Endothelial cell of umbilical vein (primary cell): Measurements from ENCODE around the gene SLC49A4. TPM values are rescaled to one million over a fixed set of nuclear protein-coding genes. Genes with fewer than 3 reads are reported as not detected.

Experiments used
- BruUV-seq: library from RNA; stranded (reverse); fragments of 400-500 nt; replicated peaks from 2 replicates; lab custom pipeline; 2021; lab: Mats Ljungman, UMichigan
- CTCF ChIA-PET: fragments of 300-600, 350-600 bp; sonication (Branson Sonifier 250); formaldehyde crosslinking; loops from one replicate; lab custom pipeline; 2021; ENCODE audit warnings: antibody characterized with exemption, inconsistent platforms; lab: Charles Lee
- POLR2A ChIA-PET: fragments of 300-600, 350-600 bp; sonication (Branson Sonifier 250); formaldehyde crosslinking; loops from one replicate; lab custom pipeline; 2021; ENCODE audit warnings: antibody characterized with exemption, inconsistent platforms; lab: Charles Lee
- DNase-seq: peaks from one replicate; pipeline ENCODE4 v3.0.0-alpha.2; 2011; ENCODE audit warnings: low read depth, low spot score
- FAIRE-seq: peaks from 2 replicates; lab custom pipeline; 2011; peaks lifted over from hg19 to GRCh38; lab: Jason Lieb, UNC
- H2AFZ ChIP-seq: 2 replicates; pipeline ENCODE4 v1.6.0; 2012; ENCODE audit warnings: low read depth, low read length, control low read depth, inconsistent platforms
- H3K27ac ChIP-seq: 2 replicates; pipeline ENCODE4 v1.5.1; 2011; ENCODE audit warnings: low read depth, mild to moderate bottlenecking, control low read depth, low read length, moderate library complexity; ENCODE audit not compliant: insufficient read depth
- H3K27me3 ChIP-seq, 2 experiments: 2 replicates each; pipeline versions ENCODE4 v1.6.0 to v1.6.1; 2011; ENCODE audit warnings: low read length in 2 of 2, mixed read lengths in 1 of 2; ENCODE audit not compliant: control insufficient read depth in 2 of 2, insufficient read depth in 2 of 2
- H3K36me3 ChIP-seq, 2 experiments: 2 replicates in 1 of 2; 3 replicates in 1 of 2; pipeline ENCODE4 v1.5.1; 2011; ENCODE audit warnings: low read length in 2 of 2, mild to moderate bottlenecking in 1 of 2, moderate library complexity in 1 of 2; ENCODE audit not compliant: control insufficient read depth in 2 of 2, insufficient read depth in 2 of 2; ENCODE audit errors: extremely low read depth in 1 of 2
- H3K4me1 ChIP-seq: 3 replicates; pipeline ENCODE4 v1.5.1; 2011; ENCODE audit warnings: mild to moderate bottlenecking, low read length; ENCODE audit not compliant: control insufficient read depth, insufficient read depth; ENCODE audit errors: extremely low read depth
- H3K4me2 ChIP-seq: 2 replicates; pipeline ENCODE4 v1.6.1; 2011; ENCODE audit warnings: low read length, control low read depth, mixed read lengths; ENCODE audit not compliant: insufficient read depth
- H3K4me3 ChIP-seq, 3 experiments: fragments of 200-600 bp in 1 of 3; sonication (generic), shearing (Covaris generic) in 1 of 3; replicated peaks in 1 of 3; 2 replicates each; pipeline ENCODE4 v1.5.1; 2011 to 2016; ENCODE audit warnings: control low read depth in 3 of 3, low read length in 3 of 3, mild to moderate bottlenecking in 2 of 3, inconsistent platforms in 1 of 3, low read depth in 1 of 3, moderate library complexity in 1 of 3; ENCODE audit not compliant: insufficient read depth in 1 of 3
- H3K79me2 ChIP-seq: 2 replicates; pipeline ENCODE4 v1.6.0; 2012; ENCODE audit warnings: low read length, inconsistent platforms; ENCODE audit not compliant: control insufficient read depth, insufficient read depth
- H3K9ac ChIP-seq: replicated peaks from 2 replicates; pipeline ENCODE3; 2011; ENCODE audit warnings: low read length, control low read depth; ENCODE audit not compliant: insufficient read depth; ENCODE audit errors: extremely low read depth
- H3K9me1 ChIP-seq: replicated peaks from 3 replicates; pipeline ENCODE4 v1.6.0; 2011; ENCODE audit warnings: mild to moderate bottlenecking, low read length; ENCODE audit not compliant: control insufficient read depth, insufficient read depth; ENCODE audit errors: extremely low read depth
- H3K9me3 ChIP-seq: replicated peaks from 2 replicates; pipeline ENCODE4 v1.5.1; 2012; ENCODE audit warnings: low read length, inconsistent platforms; ENCODE audit not compliant: control insufficient read depth, insufficient read depth
- H4K20me1 ChIP-seq: replicated peaks from 2 replicates; pipeline ENCODE3; 2011; ENCODE audit warnings: mild to moderate bottlenecking, low read length; ENCODE audit not compliant: control insufficient read depth, insufficient read depth; ENCODE audit errors: extremely low read depth
- EZH2 ChIP-seq: IDR thresholded peaks from 2 replicates; pipeline ENCODE4 v1.6.1; 2012; ENCODE audit warnings: borderline replicate concordance, low read depth, mild to moderate bottlenecking, moderate library complexity, low read length, inconsistent platforms; ENCODE audit not compliant: severe bottlenecking
- FOS ChIP-seq: IDR thresholded peaks from 2 replicates; pipeline ENCODE4 v1.6.1; 2011; ENCODE audit warnings: mild to moderate bottlenecking, low read length, moderate library complexity, borderline replicate concordance; ENCODE audit not compliant: insufficient read depth
- GATA2 ChIP-seq: IDR thresholded peaks from 2 replicates; pipeline ENCODE4 v1.7.0; 2011; ENCODE audit warnings: low read depth, mild to moderate bottlenecking, moderate library complexity, mixed read lengths, low read length; ENCODE audit not compliant: insufficient read length, insufficient read depth
- JUN ChIP-seq: IDR thresholded peaks from 2 replicates; pipeline ENCODE4 v1.6.1; 2011; ENCODE audit warnings: borderline replicate concordance, low read depth; ENCODE audit not compliant: insufficient read length, insufficient read depth
- MYC ChIP-seq: IDR thresholded peaks from one replicate; pipeline ENCODE4 v1.6.1; 2011; ENCODE audit warnings: mild to moderate bottlenecking, low read depth, low read length
- POLR2A ChIP-seq: IDR thresholded peaks from 2 replicates; pipeline ENCODE4 v1.6.1; 2012; ENCODE audit warnings: low read depth, mild to moderate bottlenecking, control low read depth, low read length
- POLR2AphosphoS5 ChIP-seq: IDR thresholded peaks from 2 replicates; pipeline ENCODE4 v1.6.1; 2012; ENCODE audit warnings: low read depth, mild to moderate bottlenecking, control low read depth, low read length, moderate library complexity; ENCODE audit not compliant: insufficient read depth
- dilution Hi-C: fragments of 300-500 bp; cut with MboI; formaldehyde crosslinking; loops from one replicate; pipeline ENCODE4 v1.15.0; 2019; ENCODE audit warnings: low sequenced_read_pairs; ENCODE audit not compliant: extremely low pct_ligation_motif_present
- intact Hi-C: fragments of 100-400 bp; cut with micrococcal nuclease; formaldehyde crosslinking; loops from one replicate; pipeline ENCODE4 v1.10.0; 2022
- polyA plus RNA-seq, 4 experiments: library from polyadenylated mRNA; depleted of rRNA in 3 of 4; stranded (reverse) in 3 of 4; unstranded in 1 of 4; fragments of >200 nt; gene quantifications; 2 replicates each; pipeline versions ENCODE4 v1.2.1 to v1.2.3, GENCODE V29; 2011 to 2012; ENCODE audit warnings: missing spikeins in 1 of 4
- total RNA-seq: library from RNA; stranded (reverse); gene quantifications from 2 replicates; pipeline ENCODE4 v1.2.3, GENCODE V29; 2021
- TF ChIP-seq, protein P1 (sequence below): IDR thresholded peaks from 2 replicates; pipeline ENCODE4 v1.6.1; 2011; ENCODE audit not compliant: insufficient read depth, insufficient read length
- TF ChIP-seq, protein P2 (sequence below), 2 donors: IDR thresholded peaks; 1 replicate in 1 of 2; 2 replicates in 1 of 2; pipeline ENCODE4 v1.5.1; 2011; ENCODE audit warnings: low read length in 2 of 2, mild to moderate bottlenecking in 2 of 2, moderate library complexity in 2 of 2, control low read depth in 1 of 2, inconsistent platforms in 1 of 2, low read depth in 1 of 2; ENCODE audit not compliant: insufficient read depth in 1 of 2; ENCODE audit errors: extremely low read depth in 1 of 2

SLC49A4 gene
- total and polyA plus RNA-seq, 2 donors (not counting 3 experiments of a cell fraction or from before 2014, with no cell fraction given): 10.9 to 11.6 TPM

DNA sequence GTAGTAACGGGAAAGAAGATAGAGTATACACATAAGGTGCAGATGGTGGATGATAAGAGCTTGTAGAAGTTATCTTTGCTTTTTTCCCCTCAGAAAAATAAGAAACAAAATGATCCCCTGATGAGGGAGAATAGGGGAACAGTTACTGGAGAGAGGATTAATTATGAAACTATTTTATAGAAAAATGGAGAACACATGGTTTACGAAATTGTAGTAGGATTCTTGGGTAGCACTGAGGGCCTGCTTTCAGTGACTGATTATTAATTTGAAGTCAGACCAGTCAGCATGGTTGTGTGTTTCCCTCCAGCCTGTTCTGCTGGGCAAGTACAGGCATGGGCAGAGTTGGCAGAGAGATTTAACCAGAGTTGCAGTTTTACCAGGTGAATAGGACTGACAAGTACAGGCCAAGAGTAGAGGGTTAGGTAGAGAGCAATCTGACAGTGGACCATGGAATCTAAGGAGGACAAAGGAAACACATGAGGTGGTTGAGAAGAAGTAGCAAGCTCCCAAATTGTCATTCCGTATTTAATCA lies 5.9 kb downstream of the SLC49A4 start:
- Histone ChIP-seq H3K4me1 (peaks cover 2% of the 10 kb centered on the region), H3K9me1 (no peaks in the 10 kb centered on the region), H3K4me2 (no peak overlapping the region), H3K27me3 (no peaks in the 10 kb centered on the region), H3K9ac (no peak overlapping the region), H3K9me3 (no peaks in the 10 kb centered on the region), H3K27ac (no peak overlapping the region), H3K4me3 (no peak overlapping the region), H3K36me3 (no peaks in the 10 kb centered on the region), H4K20me1 (no peaks in the 10 kb centered on the region), H2AFZ (no peak overlapping the region), H3K79me2 (no peaks in the 10 kb centered on the region)
- ChIA-PET POLR2A (no interaction called here), CTCF (interaction anchor here (1.0 kb wide), 1 partner anchor 13 kb away, joined by 3 read pairs; no protein-coding TSS in a partner anchor)
- no peak for FAIRE-seq
- TF ChIP-seq EZH2 (no peak), POLR2AphosphoS5 (no peak), MYC (no peak), GATA2 (no peak), JUN (no peak), POLR2A (no peak), FOS (no peak)
- TF ChIP-seq, protein P1, sequence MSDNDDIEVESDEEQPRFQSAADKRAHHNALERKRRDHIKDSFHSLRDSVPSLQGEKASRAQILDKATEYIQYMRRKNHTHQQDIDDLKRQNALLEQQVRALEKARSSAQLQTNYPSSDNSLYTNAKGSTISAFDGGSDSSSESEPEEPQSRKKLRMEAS: no peak
- TF ChIP-seq, protein P2, sequence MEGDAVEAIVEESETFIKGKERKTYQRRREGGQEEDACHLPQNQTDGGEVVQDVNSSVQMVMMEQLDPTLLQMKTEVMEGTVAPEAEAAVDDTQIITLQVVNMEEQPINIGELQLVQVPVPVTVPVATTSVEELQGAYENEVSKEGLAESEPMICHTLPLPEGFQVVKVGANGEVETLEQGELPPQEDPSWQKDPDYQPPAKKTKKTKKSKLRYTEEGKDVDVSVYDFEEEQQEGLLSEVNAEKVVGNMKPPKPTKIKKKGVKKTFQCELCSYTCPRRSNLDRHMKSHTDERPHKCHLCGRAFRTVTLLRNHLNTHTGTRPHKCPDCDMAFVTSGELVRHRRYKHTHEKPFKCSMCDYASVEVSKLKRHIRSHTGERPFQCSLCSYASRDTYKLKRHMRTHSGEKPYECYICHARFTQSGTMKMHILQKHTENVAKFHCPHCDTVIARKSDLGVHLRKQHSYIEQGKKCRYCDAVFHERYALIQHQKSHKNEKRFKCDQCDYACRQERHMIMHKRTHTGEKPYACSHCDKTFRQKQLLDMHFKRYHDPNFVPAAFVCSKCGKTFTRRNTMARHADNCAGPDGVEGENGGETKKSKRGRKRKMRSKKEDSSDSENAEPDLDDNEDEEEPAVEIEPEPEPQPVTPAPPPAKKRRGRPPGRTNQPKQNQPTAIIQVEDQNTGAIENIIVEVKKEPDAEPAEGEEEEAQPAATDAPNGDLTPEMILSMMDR (IDR thresholded peaks at IDR 0.05; ENCODE audit: extremely low read depth in 1 of 2, insufficient read depth in 1 of 2, low read depth in 1 of 2, low read length in 2 of 2): no peak
- intact Hi-C loops: no loop called here
- dilution Hi-C loops: no loop called here
- no TSS peak for BruUV-seq
- no peak for DNase-seq
